H1 (cell line): ENCODE measurements around the gene ELL2. TPM values are rescaled to one million over a fixed set of nuclear protein-coding genes. Genes with fewer than 3 reads are reported as not detected.

Source experiments
- CTCF ChIA-PET: fragments of 300-600 bp; sonication (Branson Sonifier 250); formaldehyde crosslinking; loops from one replicate; lab custom pipeline; 2021; ENCODE audit not compliant: partially characterized antibody; lab: Charles Lee
- POLR2A ChIA-PET: fragments of 300-600 bp; sonication (Branson Sonifier 250); formaldehyde crosslinking; loops from one replicate; lab custom pipeline; 2021; ENCODE audit warnings: inconsistent platforms; ENCODE audit not compliant: partially characterized antibody; lab: Charles Lee
- DNase-seq, 2 experiments: peaks; one replicate each; pipeline versions ENCODE4 v3.0.0 to v3.0.0-alpha.2; 2010 to 2022; ENCODE audit warnings: low spot score in 2 of 2, low read depth in 1 of 2, mixed read lengths in 1 of 2
- FAIRE-seq: peaks from 2 replicates; lab custom pipeline; 2011; peaks lifted over from hg19 to GRCh38; lab: Jason Lieb, UNC
- H2AFZ ChIP-seq: 2 replicates; pipeline ENCODE4 v1.8.1; 2012; ENCODE audit warnings: low read length, inconsistent platforms
- H2AK5ac ChIP-seq: 2 replicates; pipeline ENCODE4 v1.6.1; 2013; ENCODE audit warnings: low read depth, low read length
- H2BK120ac ChIP-seq: replicated peaks from 2 replicates; pipeline ENCODE3; 2013; ENCODE audit warnings: low read depth, low read length, inconsistent platforms
- H2BK12ac ChIP-seq: 2 replicates; pipeline ENCODE4 v1.6.1; 2013; ENCODE audit warnings: low read depth, low read length
- H2BK15ac ChIP-seq: 2 replicates; pipeline ENCODE4 v1.6.1; 2013; ENCODE audit warnings: low read length
- H2BK20ac ChIP-seq: 2 replicates; pipeline ENCODE4 v1.6.1; 2013; ENCODE audit warnings: low read length
- H2BK5ac ChIP-seq: 2 replicates; pipeline ENCODE4 v1.6.1; 2013; ENCODE audit warnings: low read depth, low read length
- H3K14ac ChIP-seq: 2 replicates; pipeline ENCODE4 v1.6.1; 2013; ENCODE audit warnings: inconsistent platforms; ENCODE audit not compliant: insufficient read length
- H3K18ac ChIP-seq: 2 replicates; pipeline ENCODE4 v1.6.1; 2013; ENCODE audit warnings: low read length; ENCODE audit errors: extremely low read depth
- H3K23ac ChIP-seq: 2 replicates; pipeline ENCODE4 v1.6.1; 2013; ENCODE audit warnings: inconsistent platforms; ENCODE audit not compliant: insufficient read length
- H3K23me2 ChIP-seq: 2 replicates; pipeline ENCODE4 v1.6.1; 2013; ENCODE audit warnings: low read depth, low read length
- H3K27ac ChIP-seq: 2 replicates; pipeline ENCODE4 v1.6.1; 2011; ENCODE audit warnings: low read depth, low read length, inconsistent platforms
- H3K27me3 ChIP-seq, 4 experiments: replicated peaks in 1 of 4; 1 replicate in 1 of 4; 2 replicates in 3 of 4; pipeline versions ENCODE4 v1.6.1 to v1.8.1; 2011 to 2013; ENCODE audit warnings: low read length in 3 of 4, mild to moderate bottlenecking in 3 of 4, inconsistent platforms in 2 of 4, mixed read lengths in 2 of 4, moderate library complexity in 1 of 4; ENCODE audit not compliant: control insufficient read depth in 3 of 4, insufficient read depth in 3 of 4; ENCODE audit errors: extremely low read depth in 1 of 4
- H3K36me3 ChIP-seq, 4 experiments: 2 replicates each; pipeline versions ENCODE4 v1.6.1 to v1.8.1; 2011 to 2013; ENCODE audit warnings: mild to moderate bottlenecking in 4 of 4, low read length in 3 of 4, moderate library complexity in 2 of 4, control low read depth in 1 of 4, inconsistent platforms in 1 of 4; ENCODE audit not compliant: insufficient read depth in 4 of 4, control insufficient read depth in 2 of 4
- H3K4ac ChIP-seq: replicated peaks from 2 replicates; pipeline ENCODE3; 2013; ENCODE audit warnings: low read length, low read depth, mixed read lengths, inconsistent platforms; ENCODE audit not compliant: insufficient read length
- H3K4me1 ChIP-seq, 4 experiments: replicated peaks in 1 of 4; 1 replicate in 1 of 4; 2 replicates in 3 of 4; pipeline versions ENCODE4 v1.6.1 to v1.8.1; 2011 to 2013; ENCODE audit warnings: low read length in 3 of 4, inconsistent platforms in 2 of 4, mixed read lengths in 1 of 4; ENCODE audit not compliant: insufficient read depth in 4 of 4, control insufficient read depth in 3 of 4
- H3K4me2 ChIP-seq, 2 experiments: 2 replicates each; pipeline versions ENCODE4 v1.6.1 to v1.8.1; 2011 to 2013; ENCODE audit warnings: low read depth in 2 of 2, low read length in 2 of 2, control low read depth in 1 of 2, inconsistent platforms in 1 of 2, mild to moderate bottlenecking in 1 of 2; ENCODE audit not compliant: insufficient read depth in 1 of 2
- H3K4me3 ChIP-seq, 4 experiments: fragments of 200-600, 300-600 bp in 1 of 4; sonication (generic), shearing (Covaris generic), sonication (Bioruptor Twin) in 1 of 4; 2 replicates each; pipeline versions ENCODE4 v1.5.1 to v1.8.1; 2011 to 2016; ENCODE audit warnings: low read length in 4 of 4, low read depth in 3 of 4, control low read depth in 2 of 4, inconsistent platforms in 2 of 4, mild to moderate bottlenecking in 2 of 4, mixed read lengths in 1 of 4, moderate library complexity in 1 of 4; ENCODE audit not compliant: insufficient read depth in 2 of 4; ENCODE audit errors: extremely low read depth in 1 of 4
- H3K56ac ChIP-seq: replicated peaks from 2 replicates; pipeline ENCODE3; 2013; ENCODE audit warnings: low read depth, mild to moderate bottlenecking, mixed read lengths, low read length, inconsistent platforms; ENCODE audit not compliant: insufficient read length
- H3K79me1 ChIP-seq: 2 replicates; pipeline ENCODE4 v1.6.1; 2013; ENCODE audit warnings: low read depth, low read length, control low read depth
- H3K79me2 ChIP-seq, 2 experiments: 2 replicates each; pipeline versions ENCODE4 v1.6.1 to v1.8.1; 2012 to 2013; ENCODE audit warnings: low read length in 2 of 2, mild to moderate bottlenecking in 2 of 2, inconsistent platforms in 1 of 2; ENCODE audit not compliant: insufficient read depth in 2 of 2, control insufficient read depth in 1 of 2
- H3K9ac ChIP-seq, 4 experiments: replicated peaks in 1 of 4; 1 replicate in 1 of 4; 2 replicates in 3 of 4; pipeline versions ENCODE4 v1.6.1 to v1.8.1; 2011 to 2013; ENCODE audit warnings: low read depth in 3 of 4, low read length in 3 of 4, control low read depth in 2 of 4, mild to moderate bottlenecking in 2 of 4, moderate library complexity in 2 of 4, inconsistent platforms in 1 of 4; ENCODE audit errors: extremely low read depth in 1 of 4
- H3K9me3 ChIP-seq, 2 experiments: 2 replicates each; pipeline versions ENCODE4 v1.6.1 to v1.8.1; 2012 to 2013; ENCODE audit warnings: mild to moderate bottlenecking in 2 of 2, moderate library complexity in 2 of 2, control low read depth in 1 of 2, inconsistent platforms in 1 of 2, low read depth in 1 of 2, low read length in 1 of 2, mixed read lengths in 1 of 2; ENCODE audit not compliant: insufficient read depth in 2 of 2
- H4K20me1 ChIP-seq, 2 experiments: replicated peaks in 1 of 2; 2 replicates each; pipeline versions ENCODE3 to v1.8.1; 2011 to 2013; ENCODE audit warnings: inconsistent platforms in 2 of 2, low read length in 2 of 2, mild to moderate bottlenecking in 1 of 2; ENCODE audit not compliant: insufficient read depth in 2 of 2, control insufficient read depth in 1 of 2
- H4K5ac ChIP-seq: 2 replicates; pipeline ENCODE4 v1.6.1; 2013; ENCODE audit warnings: low read length, low read depth, mixed read lengths, inconsistent platforms; ENCODE audit not compliant: insufficient read length
- H4K8ac ChIP-seq: 2 replicates; pipeline ENCODE4 v1.8.0; 2013; ENCODE audit warnings: mild to moderate bottlenecking, moderate library complexity, low read length, inconsistent platforms; ENCODE audit not compliant: insufficient read depth; ENCODE audit errors: extremely low read depth
- H4K91ac ChIP-seq: replicated peaks from 2 replicates; pipeline ENCODE3; 2013; ENCODE audit warnings: low read length, mixed read lengths, inconsistent platforms; ENCODE audit not compliant: insufficient read length
- ASH2L ChIP-seq: fragments of 200-600, 300-600 bp; sonication (generic); IDR thresholded peaks from one replicate; pipeline ENCODE4 v1.7.1; 2017; ENCODE audit warnings: low read length
- WGBS, 2 experiments: shearing (Covaris generic) in 1 of 2; methylation state at CpG; one replicate each; pipeline versions ENCODE4 v1.1.6 to v1.1.7; 2013 to 2015; ENCODE audit warnings: low lambda C conversion rate in 2 of 2, mixed read lengths in 2 of 2, inconsistent platforms in 1 of 2, low coverage in 1 of 2, missing lambda C conversion rate in 1 of 2; ENCODE audit not compliant: insufficient replicate concordance in 2 of 2, insufficient coverage in 1 of 2, insufficient read length in 1 of 2; ENCODE audit errors: extremely low coverage in 1 of 2, missing lambda C conversion rate in 1 of 2; 5-methylcytosine and 5-hydroxymethylcytosine counted together
- polyA plus RNA-seq, 7 experiments: library from polyadenylated mRNA; depleted of rRNA in 3 of 7; stranded (reverse) in 5 of 7; unstranded in 2 of 7; fragments of >200 nt in 5 of 7; fragments of 200-250 nt in 2 of 7; gene quantifications; 1 replicate in 5 of 7; 2 replicates in 1 of 7; 4 replicates in 1 of 7; pipeline versions ENCODE4 v1.2.1 to v1.2.3, GENCODE V29; 2011 to 2013; ENCODE audit warnings: missing spikeins in 2 of 7, mixed read lengths in 2 of 7
- total RNA-seq: library from RNA; stranded (reverse); fragmentation: NEBNext Ultra II Directional; extraction: Animal tissue kit (Norgen Biotek cat#: 25700); gene quantifications from 2 replicates; pipeline ENCODE4 v1.2.1, GENCODE V29; 2021

The ELL2 gene
- total and polyA plus RNA-seq, 2 of the 8 experiments (the other 6 are each of a cell fraction or from before 2014, with no cell fraction given), result 6.3 to 29.4 TPM

GRCh38 chr5:95884511-95884910 lies 77.1 kb downstream of the ELL2 start:
- H2BK15ac ChIP-seq, result no peak overlapping the region
- no peak overlapping the region for H3K18ac ChIP-seq
- ChIA-PET POLR2A (interaction anchor here (0.6 kb wide), 1 partner anchor 519 kb away, joined by 3 read pairs; no protein-coding TSS in a partner anchor), CTCF (interaction anchor here (1.0 to 1.9 kb wide), 2 partner anchors 8 to 453 kb away, joined by 3 to 8 read pairs; no protein-coding TSS in a partner anchor)
- H2BK20ac ChIP-seq, result no peak overlapping the region
- no peak overlapping the region for H2BK12ac ChIP-seq
- no peaks in the 10 kb centered on the region for H4K20me1 ChIP-seq
- no peak overlapping the region for H3K14ac ChIP-seq
- H4K8ac ChIP-seq, result no peak overlapping the region
- no peak for FAIRE-seq
- no peak overlapping the region for H3K56ac ChIP-seq
- no peak overlapping the region for H2AK5ac ChIP-seq
- no peak for TF ChIP-seq ASH2L
- H2AFZ ChIP-seq, result no peak overlapping the region
- no peak overlapping the region for H2BK120ac ChIP-seq
- H3K4me2 ChIP-seq, result no peak overlapping the region
- 88% methylated on average over 1 of the region's 1 CpG; no CpG with 5 or more reads in 1 of the 2 experiments for whole genome bisulfite sequencing, 2 experiments
- H4K91ac ChIP-seq, result no peak overlapping the region
- no peak overlapping the region for H3K23ac ChIP-seq
- no peaks in the 10 kb centered on the region for H3K79me1 ChIP-seq
- no peak overlapping the region for H2BK5ac ChIP-seq
- no peak overlapping the region for H3K9ac ChIP-seq
- no peak overlapping the region for H3K27ac ChIP-seq
- H3K4me3 ChIP-seq, result no peak overlapping the region
- H3K36me3 ChIP-seq, result no peaks in the 10 kb centered on the region; a peak in 1 of 8 replicates
- no peaks in the 10 kb centered on the region for H3K27me3 ChIP-seq
- H4K5ac ChIP-seq, result no peak overlapping the region
- H3K9me3 ChIP-seq, result no peaks in the 10 kb centered on the region
- no peaks in the 10 kb centered on the region for H3K79me2 ChIP-seq
- no peaks in the 10 kb centered on the region for H3K4me1 ChIP-seq
- H3K23me2 ChIP-seq, result no peaks in the 10 kb centered on the region
- no peak for DNase-seq
- H3K4ac ChIP-seq, result no peak overlapping the region
